K562 (cell line): Measurements from ENCODE around the gene WDR27. TPM values are rescaled to one million over a fixed set of nuclear protein-coding genes. Genes with fewer than 3 reads are reported as not detected.

ENCODE experiments used
- ATAC-seq: fragments of 200-7000 bp; cut with Tn5 transposase; 3 replicates; pipeline ENCODE4 v1.9.1; 2020; ENCODE audit warnings: moderate library complexity
- BruUV-seq: library from RNA; stranded (reverse); fragments of 400-500 nt; replicated peaks from 2 replicates; lab custom pipeline; 2021; lab: Mats Ljungman, UMichigan
- CTCF ChIA-PET: fragments of 300-600 bp; formaldehyde crosslinking; extraction: SDS; loops from one replicate; lab custom pipeline; 2021; ENCODE audit warnings: low intra/inter-chr PET ratio; lab: Yijun Ruan, JAX
- POLR2A ChIA-PET: fragments of 300-600, 350-650 bp; sonication (Branson Sonifier 250); formaldehyde crosslinking; extraction: SDS; loops from one replicate; lab custom pipeline; 2021; ENCODE audit warnings: antibody characterized with exemption, inconsistent platforms; lab: Yijun Ruan, JAX
- DNase-seq, 4 experiments: peaks; one replicate each; pipeline versions ENCODE4 v3.0.0 to v3.0.0-alpha.2; 2011 to 2018; ENCODE audit warnings: low spot score in 3 of 4, mixed read lengths in 3 of 4; ENCODE audit errors: extremely low read depth in 1 of 4
- FAIRE-seq: peaks from 2 replicates; lab custom pipeline; 2011; peaks lifted over from hg19 to GRCh38; lab: Jason Lieb, UNC
- H2AFZ ChIP-seq: 2 replicates; pipeline ENCODE4 v1.6.0; 2011; ENCODE audit warnings: low read depth, low read length, control low read depth, inconsistent platforms
- H3K27ac ChIP-seq: fragments of 200-600 bp; 3 replicates; pipeline ENCODE4 v1.8.0; 2011; ENCODE audit warnings: low read depth, mild to moderate bottlenecking, control low read depth, inconsistent platforms, low read length, moderate library complexity, mixed read lengths; ENCODE audit errors: extremely low read depth
- H3K27me3 ChIP-seq, 2 experiments: fragments of 300-600 bp in 1 of 2; 2 replicates in 1 of 2; 3 replicates in 1 of 2; pipeline versions ENCODE4 v1.6.0 to v1.8.0; 2011; ENCODE audit warnings: inconsistent platforms in 2 of 2, low read length in 2 of 2, mild to moderate bottlenecking in 1 of 2, mixed read lengths in 1 of 2, moderate library complexity in 1 of 2; ENCODE audit not compliant: control insufficient read depth in 2 of 2, insufficient read depth in 2 of 2
- H3K36me3 ChIP-seq: fragments of 300-600 bp; 3 replicates; pipeline ENCODE4 v1.8.0; 2011; ENCODE audit warnings: mild to moderate bottlenecking, low read length, inconsistent platforms; ENCODE audit not compliant: control insufficient read depth, insufficient read depth
- H3K4me1 ChIP-seq, 2 experiments: fragments of 200-600 bp in 1 of 2; replicated peaks in 1 of 2; 2 replicates in 1 of 2; 3 replicates in 1 of 2; pipeline versions ENCODE4 v1.5.1 to v1.8.0; 2011; ENCODE audit warnings: inconsistent platforms in 2 of 2, low read length in 2 of 2, mild to moderate bottlenecking in 1 of 2, mixed read lengths in 1 of 2, moderate library complexity in 1 of 2; ENCODE audit not compliant: control insufficient read depth in 2 of 2, insufficient read depth in 2 of 2
- H3K4me2 ChIP-seq: 2 replicates; pipeline ENCODE4 v1.6.1; 2011; ENCODE audit warnings: low read length, control low read depth, inconsistent platforms, mixed read lengths; ENCODE audit not compliant: insufficient read depth
- H3K4me3 ChIP-seq: fragments of 200-600 bp; sonication (generic), shearing (Covaris generic); 2 replicates; pipeline ENCODE4 v1.5.1; 2016; ENCODE audit warnings: control low read depth, inconsistent platforms
- H3K79me2 ChIP-seq: fragments of 200-600 bp; 3 replicates; pipeline ENCODE4 v1.8.0; 2011; ENCODE audit warnings: low read length, inconsistent platforms; ENCODE audit not compliant: control insufficient read depth, insufficient read depth
- H3K9ac ChIP-seq, 2 experiments: 2 replicates each; pipeline versions ENCODE4 v1.6.0 to v1.6.1; 2011; ENCODE audit warnings: low read depth in 2 of 2, low read length in 2 of 2, control low read depth in 1 of 2, inconsistent platforms in 1 of 2, mild to moderate bottlenecking in 1 of 2, mixed read lengths in 1 of 2; ENCODE audit not compliant: insufficient read depth in 1 of 2
- H3K9me1 ChIP-seq: one replicate; pipeline ENCODE4 v1.6.0; 2011; ENCODE audit warnings: inconsistent platforms, mild to moderate bottlenecking, low read length, moderate library complexity; ENCODE audit not compliant: control insufficient read depth, insufficient read depth
- H3K9me3 ChIP-seq: replicated peaks from 2 replicates; pipeline ENCODE4 v1.5.1; 2011; ENCODE audit warnings: low read depth, low read length, inconsistent platforms; ENCODE audit not compliant: control insufficient read depth, insufficient read depth
- H4K20me1 ChIP-seq: replicated peaks from 2 replicates; pipeline ENCODE4 v1.6.1; 2011; ENCODE audit warnings: low read length, inconsistent platforms, mixed read lengths; ENCODE audit not compliant: control insufficient read depth, insufficient read depth
- BHLHE40 ChIP-seq: IDR thresholded peaks from 2 replicates; pipeline ENCODE4 v1.6.1; 2011; ENCODE audit warnings: low read length, improper control_type of control experiment
- CBFA2T2 ChIP-seq: fragments of 450-650 bp; conservative IDR thresholded peaks from 2 replicates; pipeline ENCODE4 v1.6.1; 2017; ENCODE audit warnings: mild to moderate bottlenecking
- CBFA2T3 ChIP-seq: fragments of 450-650 bp; IDR thresholded peaks from 2 replicates; pipeline ENCODE4 v1.6.1; 2017
- CUX1 ChIP-seq: fragments of 200-800 bp; sonication (Bioruptor generic); IDR thresholded peaks from 2 replicates; pipeline ENCODE4 v1.6.1; 2016; ENCODE audit warnings: missing genetic modification characterization, missing compliant biosample characterization
- EHMT2 ChIP-seq: fragments of 450-650 bp; IDR thresholded peaks from 2 replicates; pipeline ENCODE4 v1.6.1; 2018; ENCODE audit warnings: antibody characterized with exemption
- KLF10 ChIP-seq: fragments of 250-450 bp; sonication (Bioruptor Pico); IDR thresholded peaks from 2 replicates; pipeline ENCODE4 v1.6.1; 2021; ENCODE audit warnings: matching md5 sums
- MXI1 ChIP-seq: IDR thresholded peaks from 2 replicates; pipeline ENCODE4 v1.6.1; 2011; ENCODE audit warnings: low read depth, mild to moderate bottlenecking, improper control_type of control experiment, low read length
- POLR3G ChIP-seq: IDR thresholded peaks from 2 replicates; pipeline ENCODE4 v1.6.1; 2011; ENCODE audit not compliant: insufficient read length, insufficient replicate concordance; ENCODE audit errors: extremely low read depth
- PTRF ChIP-seq: fragments of 450-650 bp; IDR thresholded peaks from 2 replicates; pipeline ENCODE4 v1.6.1; 2016; ENCODE audit warnings: mild to moderate bottlenecking, missing genetic modification characterization, missing compliant biosample characterization
- SLC30A9 ChIP-seq: fragments of 250-450 bp; sonication (Bioruptor Pico); IDR thresholded peaks from 2 replicates; pipeline ENCODE4 v1.8.0; 2022; ENCODE audit warnings: mild to moderate bottlenecking, moderate library complexity
- TCF3 ChIP-seq: sonication (generic); formaldehyde crosslinking; IDR thresholded peaks from 2 replicates; pipeline ENCODE4 v1.4.0; 2020; ENCODE audit warnings: mild to moderate bottlenecking, missing genetic modification reagents
- WGBS: fragments of 100-300 bp; shearing (Covaris generic); methylation state at CpG from one replicate; pipeline ENCODE4 v1.1.6; 2016; ENCODE audit warnings: low coverage, mixed read lengths; ENCODE audit not compliant: insufficient coverage; ENCODE audit errors: missing lambda C conversion rate; 5-methylcytosine and 5-hydroxymethylcytosine counted together
- in situ Hi-C: fragments of 300-500 bp; cut with MboI; formaldehyde crosslinking; loops from 4 replicates; pipeline ENCODE4 v1.15.0; 2018; ENCODE audit warnings: inconsistent platforms, mixed read lengths
- intact Hi-C: fragments of 100-400 bp; cut with micrococcal nuclease; formaldehyde crosslinking; loops from 2 replicates; pipeline ENCODE4 v1.14.2; 2022
- polyA plus RNA-seq, 8 experiments: library from polyadenylated mRNA; depleted of rRNA in 4 of 8; stranded (reverse) in 5 of 8; unstranded in 3 of 8; fragments of >200 nt; fragmentation: Nextera tagmentation in 2 of 8; fragmentation: Illumina TruSeq in 1 of 8; extraction: Ambion mirVana in 2 of 8; extraction: Trizol in 1 of 8; gene quantifications; 2 replicates each; pipeline versions ENCODE4 v1.2.1 to v1.2.3, GENCODE V29; 2011 to 2014; ENCODE audit warnings: inconsistent platforms in 1 of 8, missing spikeins in 1 of 8
- total RNA-seq, 7 experiments: library from RNA; depleted of rRNA in 6 of 7; stranded (reverse); fragments of >200 nt in 6 of 7; fragmentation: Illumina TruSeq in 2 of 7; extraction: Trizol in 2 of 7; gene quantifications; 2 replicates each; pipeline versions ENCODE4 v1.2.1 to v1.2.3, GENCODE V29; 2011 to 2021; ENCODE audit warnings: low replicate concordance in 1 of 7
- TF ChIP-seq, protein P1 (sequence below): sonication (generic); IDR thresholded peaks from 2 replicates; pipeline ENCODE4 v1.6.1; 2016

The WDR27 gene
- total and polyA plus RNA-seq, 9 of the 15 experiments (the other 6 are each of a cell fraction or from before 2014, with no cell fraction given), result 4.3 to 77.2 (median 22.7) TPM

DNA sequence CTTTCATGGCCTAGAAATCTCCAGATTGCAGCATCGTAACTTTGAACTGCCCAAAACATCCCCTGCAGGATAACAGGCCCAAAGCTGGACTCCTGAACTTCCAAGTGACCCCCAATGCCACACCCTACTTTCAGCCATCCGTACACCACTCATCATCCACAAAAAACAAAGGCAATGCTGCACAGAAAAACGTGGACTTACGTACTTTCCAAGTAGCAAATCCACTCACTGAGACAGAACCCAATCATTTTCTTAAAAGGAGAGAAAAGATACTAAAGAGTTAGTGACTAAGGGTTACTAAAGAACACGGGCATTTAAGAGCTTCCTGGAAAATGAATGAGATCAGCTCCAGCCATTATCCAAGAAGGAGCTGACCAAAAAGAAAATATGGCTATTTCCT lies 211.0 kb downstream of the WDR27 start (continued):
- TF ChIP-seq POLR3G (no peak), KLF10 (no peak), SLC30A9 (CRISPR knock-in tag) (no peak), CUX1 (CRISPR knock-in tag) (no peak)
- TF ChIP-seq, all 486 proteins: peak for 0

GRCh38 chr6:169490246-169490641 lies 211.6 kb downstream of the WDR27 start:
- ChIA-PET POLR2A (interaction anchor here (0.6 kb wide), 1 partner anchor 441 kb away, joined by 5 read pairs; no protein-coding TSS in a partner anchor), CTCF (no interaction called here)
- Histone ChIP-seq H3K4me1 (no peaks in the 10 kb centered on the region), H3K36me3 (no peaks in the 10 kb centered on the region), H3K9me1 (no peaks in the 10 kb centered on the region), H3K4me2 (no peak overlapping the region), H3K9ac (no peak overlapping the region), H4K20me1 (no peaks in the 10 kb centered on the region), H3K79me2 (no peaks in the 10 kb centered on the region), H3K4me3 (no peak overlapping the region), H3K27ac (no peak overlapping the region), H3K9me3 (no peaks in the 10 kb centered on the region), H3K27me3 (peaks cover 8 to 20% of the 10 kb centered on the region in 2 experiments), H2AFZ (no peak overlapping the region)
- TF ChIP-seq PTRF (tag), result no peak
- TF ChIP-seq TCF3 (CRISPR knock-in tag), result 0 out of 2 replicates have a peak, but pooled peaks have one; percentile 23
- TF ChIP-seq CBFA2T2, result peak; percentile 54
- peak; percentile 55 for TF ChIP-seq BHLHE40
- TF ChIP-seq CBFA2T3, result peak; percentile 54
- TF ChIP-seq MXI1, result no peak
- TF ChIP-seq, protein P1, sequence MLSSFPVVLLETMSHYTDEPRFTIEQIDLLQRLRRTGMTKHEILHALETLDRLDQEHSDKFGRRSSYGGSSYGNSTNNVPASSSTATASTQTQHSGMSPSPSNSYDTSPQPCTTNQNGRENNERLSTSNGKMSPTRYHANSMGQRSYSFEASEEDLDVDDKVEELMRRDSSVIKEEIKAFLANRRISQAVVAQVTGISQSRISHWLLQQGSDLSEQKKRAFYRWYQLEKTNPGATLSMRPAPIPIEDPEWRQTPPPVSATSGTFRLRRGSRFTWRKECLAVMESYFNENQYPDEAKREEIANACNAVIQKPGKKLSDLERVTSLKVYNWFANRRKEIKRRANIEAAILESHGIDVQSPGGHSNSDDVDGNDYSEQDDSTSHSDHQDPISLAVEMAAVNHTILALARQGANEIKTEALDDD, result no peak
- no peak for TF ChIP-seq EHMT2
- in situ Hi-C loops, result no loop called here
- 3% methylated on average over 6 of the region's 6 CpGs for WGBS
- no peak for ATAC-seq
- peak in 1 of 4 experiments; percentile 12 for DNase-seq
- no TSS peak for BruUV-seq
- intact Hi-C loops, result no loop called here
- no peak for FAIRE-seq
